H9 (cell line): ENCODE results near the gene RNF141. TPM values are rescaled to one million over a fixed set of nuclear protein-coding genes. Genes with fewer than 3 reads are reported as not detected.
A peak's percentile ranks its signal among the peaks of the same experiment; 100 is the strongest.

Experiments used
- DNase-seq: peaks from one replicate; pipeline ENCODE4 v3.0.0-alpha.2; 2017
- H2AFZ ChIP-seq: one replicate; pipeline ENCODE4 v1.6.1; 2013; ENCODE audit warnings: mild to moderate bottlenecking, low read length, control low read depth, moderate library complexity
- H2AK5ac ChIP-seq: 2 replicates; pipeline ENCODE4 v1.6.1; 2013; ENCODE audit warnings: low read length, control low read depth, mixed read lengths; ENCODE audit not compliant: insufficient read length
- H2BK120ac ChIP-seq: one replicate; pipeline ENCODE4 v1.6.1; 2013; ENCODE audit warnings: low read depth, mild to moderate bottlenecking, low read length, control low read depth, inconsistent platforms; ENCODE audit not compliant: poor library complexity, severe bottlenecking
- H2BK12ac ChIP-seq: 2 replicates; pipeline ENCODE4 v1.6.1; 2013; ENCODE audit warnings: low read length, control low read depth, mixed read lengths, low read depth; ENCODE audit not compliant: insufficient read length
- H2BK15ac ChIP-seq: 2 replicates; pipeline ENCODE4 v1.6.1; 2013; ENCODE audit warnings: low read depth, low read length, control low read depth
- H2BK20ac ChIP-seq: one replicate; pipeline ENCODE4 v1.6.1; 2013; ENCODE audit warnings: low read depth, mild to moderate bottlenecking, low read length, control low read depth, inconsistent platforms; ENCODE audit not compliant: poor library complexity, severe bottlenecking
- H2BK5ac ChIP-seq: 2 replicates; pipeline ENCODE4 v1.6.1; 2013; ENCODE audit warnings: low read length, control low read depth, mixed read lengths; ENCODE audit not compliant: insufficient read length
- H3K14ac ChIP-seq: 2 replicates; pipeline ENCODE4 v1.6.1; 2013; ENCODE audit warnings: low read length, control low read depth; ENCODE audit not compliant: insufficient read depth
- H3K18ac ChIP-seq: 2 replicates; pipeline ENCODE4 v1.6.1; 2013; ENCODE audit warnings: low read depth, mild to moderate bottlenecking, mixed read lengths, low read length, control low read depth; ENCODE audit not compliant: insufficient read length
- H3K23ac ChIP-seq: 2 replicates; pipeline ENCODE4 v1.6.1; 2013; ENCODE audit warnings: low read length, control low read depth, mixed read lengths, low read depth; ENCODE audit not compliant: insufficient read length
- H3K23me2 ChIP-seq: 2 replicates; pipeline ENCODE4 v1.6.1; 2013; ENCODE audit warnings: low read depth, mild to moderate bottlenecking, mixed read lengths, low read length, control low read depth; ENCODE audit not compliant: insufficient read length, poor library complexity, severe bottlenecking
- H3K27ac ChIP-seq: 2 replicates; pipeline ENCODE4 v1.5.1; 2013; ENCODE audit warnings: low read length, control low read depth, mixed read lengths, low read depth; ENCODE audit not compliant: insufficient read length
- H3K27me3 ChIP-seq: 2 replicates; pipeline ENCODE4 v1.6.1; 2013; ENCODE audit warnings: low read length, control low read depth, inconsistent platforms; ENCODE audit not compliant: insufficient read depth
- H3K4ac ChIP-seq: 2 replicates; pipeline ENCODE4 v1.6.1; 2013; ENCODE audit warnings: low read depth, mild to moderate bottlenecking, control low read depth, inconsistent platforms, low read length, moderate library complexity
- H3K4me1 ChIP-seq: 2 replicates; pipeline ENCODE4 v1.6.1; 2013; ENCODE audit warnings: low read length, control low read depth, inconsistent platforms; ENCODE audit not compliant: insufficient read depth
- H3K4me2 ChIP-seq: 2 replicates; pipeline ENCODE4 v1.6.1; 2013; ENCODE audit warnings: low read length, control low read depth, mixed read lengths; ENCODE audit not compliant: insufficient read length, insufficient read depth
- H3K56ac ChIP-seq: 2 replicates; pipeline ENCODE4 v1.6.1; 2013; ENCODE audit warnings: low read depth, mild to moderate bottlenecking, mixed read lengths, low read length, control low read depth; ENCODE audit not compliant: insufficient read length
- H3K79me1 ChIP-seq: 2 replicates; pipeline ENCODE4 v1.6.1; 2013; ENCODE audit warnings: low read depth, mild to moderate bottlenecking, moderate library complexity, low read length, control low read depth, inconsistent platforms; ENCODE audit not compliant: insufficient read depth, poor library complexity, severe bottlenecking
- H3K79me2 ChIP-seq: 2 replicates; pipeline ENCODE4 v1.6.1; 2013; ENCODE audit warnings: low read length, control low read depth, inconsistent platforms; ENCODE audit not compliant: insufficient read depth
- H3K9ac ChIP-seq: 2 replicates; pipeline ENCODE4 v1.6.1; 2013; ENCODE audit warnings: low read length, control low read depth, mixed read lengths; ENCODE audit not compliant: insufficient read length; ENCODE audit errors: extremely low read depth
- H3K9me3 ChIP-seq: one replicate; pipeline ENCODE4 v1.6.1; 2013; ENCODE audit warnings: low read depth, low read length, inconsistent platforms; ENCODE audit not compliant: control insufficient read depth
- H3T11ph ChIP-seq: one replicate; pipeline ENCODE4 v1.6.1; 2013; ENCODE audit warnings: mild to moderate bottlenecking, low read length, control low read depth, inconsistent platforms
- H4K20me1 ChIP-seq: one replicate; pipeline ENCODE4 v1.6.1; 2013; ENCODE audit not compliant: control insufficient read depth, insufficient read length, insufficient read depth
- H4K5ac ChIP-seq: 2 replicates; pipeline ENCODE4 v1.6.1; 2013; ENCODE audit warnings: low read depth, mild to moderate bottlenecking, mixed read lengths, low read length, control low read depth; ENCODE audit not compliant: insufficient read length
- H4K8ac ChIP-seq: replicated peaks from 2 replicates; pipeline ENCODE4 v1.6.1; 2013; ENCODE audit warnings: low read length, control low read depth, mixed read lengths, low read depth; ENCODE audit not compliant: insufficient read length
- H4K91ac ChIP-seq: 2 replicates; pipeline ENCODE4 v1.6.1; 2013; ENCODE audit warnings: low read depth, mild to moderate bottlenecking, moderate library complexity, mixed read lengths, low read length, control low read depth; ENCODE audit not compliant: insufficient read length
- H3K27ac Mint-ChIP-seq, 3 experiments: 2 replicates in 2 of 3; 3 replicates in 1 of 3; pipeline ENCODE4 v1.8.0; 2020 to 2021; ENCODE audit warnings: mixed read lengths in 3 of 3, mild to moderate bottlenecking in 1 of 3, moderate library complexity in 1 of 3
- H3K27me3 Mint-ChIP-seq: 2 replicates; pipeline ENCODE4 v1.8.0; 2021; ENCODE audit warnings: low read depth, mild to moderate bottlenecking, moderate library complexity, mixed read lengths
- H3K36me3 Mint-ChIP-seq, 3 experiments: 2 replicates in 2 of 3; 3 replicates in 1 of 3; pipeline ENCODE4 v1.8.0; 2020 to 2021; ENCODE audit warnings: low read depth in 3 of 3, mixed read lengths in 3 of 3; ENCODE audit not compliant: insufficient read depth in 1 of 3
- H3K4me1 Mint-ChIP-seq, 2 experiments: 2 replicates each; pipeline ENCODE4 v1.8.0; 2020; ENCODE audit warnings: mixed read lengths in 2 of 2
- H3K4me3 Mint-ChIP-seq, 2 experiments: 2 replicates in 1 of 2; 3 replicates in 1 of 2; pipeline ENCODE4 v1.8.0; 2020 to 2021; ENCODE audit warnings: mild to moderate bottlenecking in 2 of 2, mixed read lengths in 2 of 2, moderate library complexity in 1 of 2
- H3K9me3 Mint-ChIP-seq, 2 experiments: 2 replicates in 1 of 2; 3 replicates in 1 of 2; pipeline ENCODE4 v1.8.0; 2020; ENCODE audit warnings: mild to moderate bottlenecking in 2 of 2, mixed read lengths in 2 of 2, moderate library complexity in 1 of 2
- WGBS: extraction: QIAGEN DNeasy Blood & Tissue Kit; methylation state at CpG from one replicate; pipeline ENCODE4 v1.1.7; 2013; ENCODE audit warnings: missing lambda C conversion rate, low lambda C conversion rate, mixed read lengths; ENCODE audit not compliant: insufficient read length; ENCODE audit errors: extremely low coverage; 5-methylcytosine and 5-hydroxymethylcytosine counted together
- total RNA-seq: library from RNA; stranded (reverse); gene quantifications from 2 replicates; pipeline ENCODE4 v1.2.1, GENCODE V29; 2021
- TF ChIP-seq, protein P1 (sequence below): fragments of 200-600 bp; sonication (generic); conservative IDR thresholded peaks from 3 replicates; pipeline ENCODE4 v1.8.0; 2021; ENCODE audit warnings: antibody characterized with exemption, mild to moderate bottlenecking

RNF141 gene
- total RNA-seq, 1 experiment from 2014 or later = 24.7 TPM

DNA sequence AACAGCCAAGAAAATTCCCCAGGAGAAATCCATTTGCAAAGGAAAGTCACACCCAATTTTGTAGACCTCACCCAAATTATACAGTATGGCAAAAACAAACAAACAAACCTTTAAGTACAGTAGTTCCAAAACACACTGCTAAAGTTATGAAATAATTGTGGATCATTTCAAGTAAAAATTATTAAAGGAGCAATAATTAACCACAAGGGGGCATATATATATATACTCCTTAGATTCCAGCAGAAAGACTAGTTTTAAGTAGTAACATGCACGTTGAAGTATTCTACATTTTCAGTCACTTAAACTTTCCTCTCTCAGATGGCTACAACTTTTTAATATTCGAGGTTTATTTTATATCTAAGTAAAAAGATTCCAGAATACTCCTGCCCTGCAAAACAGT, 26.8 kb downstream of the RNF141 start:
- H3T11ph ChIP-seq = no peak overlapping the region
- no peaks in the 10 kb centered on the region for H3K23me2 ChIP-seq
- no peak overlapping the region for H2BK15ac ChIP-seq
- no peak overlapping the region for H3K14ac ChIP-seq
- no peak overlapping the region for H4K5ac ChIP-seq
- no peaks in the 10 kb centered on the region for H3K27me3 Mint-ChIP-seq
- no peak overlapping the region for H3K56ac ChIP-seq
- no peaks in the 10 kb centered on the region for H3K9me3 Mint-ChIP-seq
- no CpG with 5 or more reads among the region's 2 CpGs for WGBS
- H3K27me3 ChIP-seq = no peaks in the 10 kb centered on the region
- TF ChIP-seq, protein P1, sequence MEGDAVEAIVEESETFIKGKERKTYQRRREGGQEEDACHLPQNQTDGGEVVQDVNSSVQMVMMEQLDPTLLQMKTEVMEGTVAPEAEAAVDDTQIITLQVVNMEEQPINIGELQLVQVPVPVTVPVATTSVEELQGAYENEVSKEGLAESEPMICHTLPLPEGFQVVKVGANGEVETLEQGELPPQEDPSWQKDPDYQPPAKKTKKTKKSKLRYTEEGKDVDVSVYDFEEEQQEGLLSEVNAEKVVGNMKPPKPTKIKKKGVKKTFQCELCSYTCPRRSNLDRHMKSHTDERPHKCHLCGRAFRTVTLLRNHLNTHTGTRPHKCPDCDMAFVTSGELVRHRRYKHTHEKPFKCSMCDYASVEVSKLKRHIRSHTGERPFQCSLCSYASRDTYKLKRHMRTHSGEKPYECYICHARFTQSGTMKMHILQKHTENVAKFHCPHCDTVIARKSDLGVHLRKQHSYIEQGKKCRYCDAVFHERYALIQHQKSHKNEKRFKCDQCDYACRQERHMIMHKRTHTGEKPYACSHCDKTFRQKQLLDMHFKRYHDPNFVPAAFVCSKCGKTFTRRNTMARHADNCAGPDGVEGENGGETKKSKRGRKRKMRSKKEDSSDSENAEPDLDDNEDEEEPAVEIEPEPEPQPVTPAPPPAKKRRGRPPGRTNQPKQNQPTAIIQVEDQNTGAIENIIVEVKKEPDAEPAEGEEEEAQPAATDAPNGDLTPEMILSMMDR = peak; percentile 44
- peaks cover 8% of the 10 kb centered on the region; the same call in 1 of the 2 replicates for H3K4me1 ChIP-seq
- no peak overlapping the region for H3K27ac Mint-ChIP-seq
- no peak overlapping the region for H2BK5ac ChIP-seq
- H2AK5ac ChIP-seq = no peak overlapping the region
- H2BK12ac ChIP-seq = no peak overlapping the region
- no peak overlapping the region for H3K4ac ChIP-seq
- no peak overlapping the region for H3K27ac ChIP-seq
- H4K91ac ChIP-seq = no peak overlapping the region
- no peaks in the 10 kb centered on the region for H3K79me1 ChIP-seq
- H3K9ac ChIP-seq = no peak overlapping the region
- H4K20me1 ChIP-seq = no peaks in the 10 kb centered on the region
- no peaks in the 10 kb centered on the region for H3K36me3 Mint-ChIP-seq
- H3K23ac ChIP-seq = no peak overlapping the region
- H3K4me1 Mint-ChIP-seq = peaks cover 17 to 22% of the 10 kb centered on the region in 2 experiments
- no peak overlapping the region for H3K4me3 Mint-ChIP-seq
- H3K79me2 ChIP-seq = no peaks in the 10 kb centered on the region
- no peak overlapping the region for H2BK120ac ChIP-seq
- no peak overlapping the region for H2AFZ ChIP-seq
- no peaks in the 10 kb centered on the region for H3K9me3 ChIP-seq
- no peak overlapping the region for H4K8ac ChIP-seq
- H2BK20ac ChIP-seq = no peak overlapping the region
- no peak overlapping the region for H3K4me2 ChIP-seq
- no peak for DNase-seq
- no peak overlapping the region for H3K18ac ChIP-seq
